Breast epithelium (tissue), 4 donors: ENCODE data around the gene G6PD. TPM values are rescaled to one million over a fixed set of nuclear protein-coding genes. Genes with fewer than 3 reads are reported as not detected.
"Not testable (repeated sequence)": the region's sequence is repeated elsewhere in the genome, so short reads cannot be mapped to it uniquely, and the experiment has no call there.

Experiments used
- DNase-seq, 2 donors: peaks; one replicate each; pipeline ENCODE4 v3.0.0-alpha.2; 2019; ENCODE audit warnings: low spot score in 2 of 2
- H3K27ac ChIP-seq, 2 donors: fragments of 200-600 bp; sonication (generic) in 1 of 2; one replicate each; pipeline ENCODE4 v1.5.1; 2016 to 2019; ENCODE audit warnings: mild to moderate bottlenecking in 1 of 2
- H3K27me3 ChIP-seq, 2 donors: fragments of 200-600 bp; sonication (generic) in 1 of 2; one replicate each; pipeline versions ENCODE4 v1.5.1 to v1.6.0; 2017 to 2019; ENCODE audit warnings: control low read depth in 1 of 2, mild to moderate bottlenecking in 1 of 2
- H3K36me3 ChIP-seq: fragments of 200-600 bp; one replicate; pipeline ENCODE4 v1.5.1; 2019
- H3K4me1 ChIP-seq, 2 donors: fragments of 200-600 bp; sonication (generic); one replicate each; pipeline ENCODE4 v1.5.1; 2016 to 2019; ENCODE audit warnings: control low read depth in 1 of 2
- H3K4me3 ChIP-seq, 3 donors: fragments of 200-600 bp; sonication (generic); 1 replicate in 2 of 3; 2 replicates in 1 of 3; pipeline ENCODE4 v1.5.1; 2016 to 2019; ENCODE audit warnings: mild to moderate bottlenecking in 3 of 3, moderate library complexity in 2 of 3
- H3K9me3 ChIP-seq, 2 donors: fragments of 200-600 bp; sonication (generic) in 1 of 2; one replicate each; pipeline ENCODE4 v1.5.1; 2016 to 2019; ENCODE audit warnings: control low read depth in 1 of 2
- CTCF ChIP-seq, 3 donors: fragments of 450-650 bp; IDR thresholded peaks; one replicate each; pipeline ENCODE4 v1.5.1; 2016 to 2017; ENCODE audit warnings: antibody characterized with exemption in 3 of 3, mild to moderate bottlenecking in 3 of 3, moderate library complexity in 3 of 3
- POLR2A ChIP-seq: fragments of 450-650 bp; IDR thresholded peaks from one replicate; pipeline ENCODE4 v1.6.1; 2016; ENCODE audit warnings: antibody characterized with exemption, mild to moderate bottlenecking, moderate library complexity
- POLR2AphosphoS5 ChIP-seq, 3 donors: sonication (generic); formaldehyde crosslinking; IDR thresholded peaks; one replicate each; pipeline ENCODE4 v1.6.1; 2017; ENCODE audit warnings: antibody characterized with exemption in 3 of 3
- intact Hi-C: fragments of 100-400 bp; cut with DNase I; formaldehyde crosslinking; loops from one replicate; pipeline ENCODE4 v1.15.1; 2023; ENCODE audit warnings: low total_unique reads
- total RNA-seq, 3 donors: library from RNA; depleted of rRNA; stranded (reverse); fragments of >200 nt; gene quantifications; one replicate each; pipeline ENCODE4 v1.1.0, GENCODE V29; 2016

Gene G6PD
- 10 to 100 TPM; 25.6 to 45.2 (median 38.2) TPM for total RNA-seq

GRCh38 chrX:154546354-154547244 lies at the start of gene G6PD:
G6PD (minus strand) TSS chrX:154546846; CDS start chrX:154546155, 691 bp downstream.
- Histone ChIP-seq H3K4me3 (peak within 1 kb of the TSS; percentile 57 to 72 (median 65)), H3K27ac (peak within 1 kb of the TSS; percentile 85 to 87), H3K9me3 (no peaks in the 10 kb centered on the region), H3K4me1 (no peaks in the 10 kb centered on the region), H3K27me3 (peaks cover 0 to 28% of the 10 kb centered on the region in 2 donors), H3K36me3 (no peaks in the 10 kb centered on the region)
- peak in 2 of 3 donors; percentile 8 to 10 for TF ChIP-seq CTCF (IDR thresholded peaks at IDR 0.05)
- no peak for TF ChIP-seq POLR2A
- peak in 1 of 2 donors; percentile 70 for DNase-seq
- intact Hi-C loops: no loop called here

GRCh38 chrX:154595559-154596249 lies 49.1 kb upstream of the G6PD start:
- intact Hi-C loops: no loop called here
- Histone ChIP-seq H3K9me3 (peaks cover 0 to 8% of the 10 kb centered on the region in 2 donors), H3K27ac (peak overlapping the region in 1 of 2 donors; percentile 38), H3K4me3 (no peak overlapping the region), H3K36me3 (no peaks in the 10 kb centered on the region), H3K4me1 (no peaks in the 10 kb centered on the region), H3K27me3 (peaks cover 0 to 37% of the 10 kb centered on the region in 2 donors)
- TF ChIP-seq POLR2AphosphoS5 (IDR thresholded peaks at IDR 0.05) (no peak), CTCF (IDR thresholded peaks at IDR 0.05) (no peak), POLR2A (no peak)
- DNase-seq: no peak

- DNase-seq: peak in 1 of 2 donors; percentile 4
Observed at GRCh38 chrX:154594491-154594890, 47.8 kb upstream of the G6PD start.

GRCh38 chrX:154593201-154593600 lies 46.6 kb upstream of the G6PD start:
- Histone ChIP-seq H3K9me3 (peaks cover 0 to 8% of the 10 kb centered on the region in 2 donors), H3K36me3 (no peaks in the 10 kb centered on the region), H3K27ac (no peak overlapping the region), H3K27me3 (peaks cover 0 to 37% of the 10 kb centered on the region in 2 donors), H3K4me1 (no peaks in the 10 kb centered on the region), H3K4me3 (no peak overlapping the region)
- peak in 1 of 2 donors; percentile 8 for DNase-seq
- intact Hi-C loops: no loop called here
- TF ChIP-seq POLR2A (no peak), CTCF (IDR thresholded peaks at IDR 0.05) (no peak), POLR2AphosphoS5 (IDR thresholded peaks at IDR 0.05) (no peak)

More at GRCh38 chrX:154594491-154594890, 47.8 kb upstream of the G6PD start:
- H3K27me3 ChIP-seq: peaks cover 0 to 37% of the 10 kb centered on the region in 2 donors
- no peak overlapping the region for H3K27ac ChIP-seq
- peaks cover 0 to 8% of the 10 kb centered on the region in 2 donors for H3K9me3 ChIP-seq
- no peaks in the 10 kb centered on the region for H3K4me1 ChIP-seq
- no peaks in the 10 kb centered on the region for H3K36me3 ChIP-seq
- TF ChIP-seq CTCF (IDR thresholded peaks at IDR 0.05): no peak
- no peak for TF ChIP-seq POLR2AphosphoS5 (IDR thresholded peaks at IDR 0.05)
- TF ChIP-seq POLR2A: no peak
- intact Hi-C loops: no loop called here
- H3K4me3 ChIP-seq: no peak overlapping the region

GRCh38 chrX:154592505-154592904 lies 45.9 kb upstream of the G6PD start:
- peak in 1 of 2 donors; percentile 2 for DNase-seq
- TF ChIP-seq POLR2A (no peak), CTCF (IDR thresholded peaks at IDR 0.05) (no peak), POLR2AphosphoS5 (IDR thresholded peaks at IDR 0.05) (no peak)
- Histone ChIP-seq H3K36me3 (no peaks in the 10 kb centered on the region), H3K9me3 (peaks cover 0 to 8% of the 10 kb centered on the region in 2 donors), H3K4me1 (no peaks in the 10 kb centered on the region), H3K4me3 (no peak overlapping the region), H3K27me3 (peaks cover 0 to 37% of the 10 kb centered on the region in 2 donors), H3K27ac (no peak overlapping the region)
- intact Hi-C loops: no loop called here

GRCh38 chrX:154590415-154590814 lies 43.8 kb upstream of the G6PD start:
- H3K36me3 ChIP-seq, intact Hi-C loops, H3K4me1 ChIP-seq, H3K9me3 ChIP-seq, H3K27ac ChIP-seq, H3K4me3 ChIP-seq, DNase-seq: not testable (repeated sequence)
- peaks cover 0 to 24% of the 10 kb centered on the region in 2 donors for H3K27me3 ChIP-seq

GRCh38 chrX:154584585-154585183 lies 38.0 kb upstream of the G6PD start, which contains the start of gene CTAG1A:
CTAG1A (plus strand) TSS chrX:154585133; CDS start chrX:154585207, 74 bp downstream.
- H3K4me3 ChIP-seq, H3K4me1 ChIP-seq, intact Hi-C loops, DNase-seq, H3K27ac ChIP-seq, H3K36me3 ChIP-seq, H3K27me3 ChIP-seq, H3K9me3 ChIP-seq: not testable (repeated sequence)
